Measurements from ENCODE around the gene OR10H5. TPM values are rescaled to one million over a fixed set of nuclear protein-coding genes. Genes with fewer than 3 reads are reported as not detected.

The OR10H5 gene
- total and polyA plus RNA-seq, 10 of the 15 experiments (the other 5 are each of a cell fraction or from before 2014, with no cell fraction given) = not detected

DNA sequence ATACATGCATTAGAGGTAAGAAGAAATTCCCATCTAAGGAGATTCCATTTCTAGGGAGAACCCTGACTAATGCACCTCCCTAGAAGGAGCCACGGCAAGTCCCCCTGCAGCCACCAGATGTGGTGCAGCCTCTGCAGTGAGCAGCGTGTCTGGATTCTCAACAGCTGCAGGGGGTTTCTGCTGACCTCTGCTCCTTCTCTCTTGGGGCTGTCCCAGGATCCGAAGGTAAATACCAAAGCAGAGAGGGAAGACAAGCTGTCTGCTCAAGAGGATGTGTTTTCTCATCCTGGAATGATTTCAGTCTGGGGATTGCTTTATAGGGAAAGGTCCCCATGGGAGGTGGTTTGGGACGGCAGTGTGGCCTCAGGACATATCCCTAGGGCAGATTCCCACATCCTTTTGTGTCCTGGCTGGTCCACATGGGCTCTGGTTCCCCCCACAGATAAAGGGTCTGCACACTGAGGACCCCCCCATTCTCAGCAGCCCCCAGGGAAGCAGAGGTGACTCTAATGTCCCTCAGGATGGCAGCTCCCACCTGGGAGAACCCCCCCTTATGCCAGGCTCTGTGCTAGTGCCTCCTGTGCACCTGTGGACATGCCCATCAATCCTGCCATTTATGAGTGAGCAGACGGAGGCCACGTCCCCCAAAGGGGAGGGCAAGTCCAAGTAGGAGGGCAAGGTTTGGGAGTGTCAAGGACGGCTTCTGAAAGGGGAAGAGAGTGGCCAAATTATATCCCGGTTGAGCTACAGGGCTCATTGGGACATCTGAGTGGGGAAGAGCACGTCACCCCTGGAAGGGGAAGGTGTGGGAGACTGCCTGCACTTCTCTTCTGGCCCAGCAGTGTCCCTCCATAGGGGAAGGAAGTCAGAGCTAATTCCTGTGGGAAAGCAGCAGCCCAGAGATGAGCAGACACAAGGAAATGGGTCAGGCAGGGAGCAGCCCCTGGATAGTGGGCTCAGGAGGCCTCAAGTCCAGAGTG lies 10.2 kb upstream of the OR10H5 start:
- in situ Hi-C loops (cut with MboI) = loop anchor here (5.0 kb wide), 1 partner anchor 105 kb away; the partner anchor contains the start of gene CYP4F12

More for the DNA sequence above, 10.2 kb upstream of the OR10H5 start:
- no TSS peak for BruUV-seq (replicated peaks)
- Histone ChIP-seq H3K4me1 (ENCODE audit: control insufficient read depth, insufficient read depth, low read length) (no peaks in the 10 kb centered on the region), H3K4me2 (ENCODE audit: control insufficient read depth, insufficient read depth) (no peak overlapping the region), H3K27me3 (replicated peaks in 1 of 2; ENCODE audit: control insufficient read depth in 2 of 2, insufficient read depth in 2 of 2, low read length in 1 of 2) (no peaks in the 10 kb centered on the region), H3K27ac (ENCODE audit: control insufficient read depth, insufficient read depth) (no peak overlapping the region), H4K20me1 (ENCODE audit: control insufficient read depth, insufficient read depth) (no peaks in the 10 kb centered on the region), H3K9ac (ENCODE audit: control insufficient read depth, insufficient read depth, low read length) (no peak overlapping the region), H3K9me3 (replicated peaks; ENCODE audit: control insufficient read depth, insufficient read depth, low read length) (no peaks in the 10 kb centered on the region), H3K4me3 (no peak overlapping the region), H3K79me2 (ENCODE audit: control insufficient read depth, insufficient read depth, low read length) (no peaks in the 10 kb centered on the region), H3K36me3 (ENCODE audit: control insufficient read depth in 2 of 2, insufficient read depth in 2 of 2, low read length in 1 of 2) (no peaks in the 10 kb centered on the region), H2AFZ (ENCODE audit: control insufficient read depth, low read depth, low read length) (no peak overlapping the region)
- no peak for FAIRE-seq
- ATAC-seq = no peak
- intact Hi-C loops (cut with micrococcal nuclease; ENCODE audit: unreplicated experiment) = loop anchor here (5.0 kb wide), 1 partner anchor 100 kb away; no protein-coding TSS in a partner anchor
- TF ChIP-seq RFX5 (IDR thresholded peaks at IDR 0.05; ENCODE audit: low read depth, low read length) (no peak), YBX1 (IDR thresholded peaks at IDR 0.05) (no peak), MYC (IDR thresholded peaks at IDR 0.05; ENCODE audit: insufficient read depth, insufficient read length, insufficient replicate concordance, low read length, severe bottlenecking) (no peak), STAT3 (IDR thresholded peaks at IDR 0.05; ENCODE audit: low read depth, low read length) (no peak), TCF7 (IDR thresholded peaks at IDR 0.05; ENCODE audit: borderline replicate concordance) (no peak), BCLAF1 (IDR thresholded peaks at IDR 0.05) (no peak), ZNF207 (IDR thresholded peaks at IDR 0.05; ENCODE audit: borderline replicate concordance) (no peak), POU2F2 (IDR thresholded peaks at IDR 0.05; ENCODE audit: borderline replicate concordance, low read depth, low read length) (no peak), KDM1A (IDR thresholded peaks at IDR 0.05; ENCODE audit: borderline replicate concordance) (no peak), ZNF274 (IDR thresholded peaks at IDR 0.05; ENCODE audit: insufficient read depth, insufficient read length) (no peak), TARDBP (IDR thresholded peaks at IDR 0.05; ENCODE audit: borderline replicate concordance) (no peak), RELA (IDR thresholded peaks at IDR 0.05; ENCODE audit: borderline replicate concordance, partially characterized antibody) (no peak), RAD21 (IDR thresholded peaks at IDR 0.05; ENCODE audit: insufficient read depth, low read depth, low read length) (no peak), CREM (IDR thresholded peaks at IDR 0.05; ENCODE audit: low read depth) (no peak), SPI1 (IDR thresholded peaks at IDR 0.05; ENCODE audit: borderline replicate concordance, insufficient read depth, low read depth, low read length) (no peak), PML (IDR thresholded peaks at IDR 0.05; ENCODE audit: low read length) (no peak), ZSCAN29 (IDR thresholded peaks at IDR 0.05) (no peak), NFIC (IDR thresholded peaks at IDR 0.05; ENCODE audit: low read depth, low read length) (no peak)
- TF ChIP-seq, protein P1, sequence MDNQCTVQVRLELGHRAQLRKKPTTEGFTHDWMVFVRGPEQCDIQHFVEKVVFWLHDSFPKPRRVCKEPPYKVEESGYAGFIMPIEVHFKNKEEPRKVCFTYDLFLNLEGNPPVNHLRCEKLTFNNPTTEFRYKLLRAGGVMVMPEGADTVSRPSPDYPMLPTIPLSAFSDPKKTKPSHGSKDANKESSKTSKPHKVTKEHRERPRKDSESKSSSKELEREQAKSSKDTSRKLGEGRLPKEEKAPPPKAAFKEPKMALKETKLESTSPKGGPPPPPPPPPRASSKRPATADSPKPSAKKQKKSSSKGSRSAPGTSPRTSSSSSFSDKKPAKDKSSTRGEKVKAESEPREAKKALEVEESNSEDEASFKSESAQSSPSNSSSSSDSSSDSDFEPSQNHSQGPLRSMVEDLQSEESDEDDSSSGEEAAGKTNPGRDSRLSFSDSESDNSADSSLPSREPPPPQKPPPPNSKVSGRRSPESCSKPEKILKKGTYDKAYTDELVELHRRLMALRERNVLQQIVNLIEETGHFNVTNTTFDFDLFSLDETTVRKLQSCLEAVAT (IDR thresholded peaks at IDR 0.05) = no peak
- TF ChIP-seq, protein P2, sequence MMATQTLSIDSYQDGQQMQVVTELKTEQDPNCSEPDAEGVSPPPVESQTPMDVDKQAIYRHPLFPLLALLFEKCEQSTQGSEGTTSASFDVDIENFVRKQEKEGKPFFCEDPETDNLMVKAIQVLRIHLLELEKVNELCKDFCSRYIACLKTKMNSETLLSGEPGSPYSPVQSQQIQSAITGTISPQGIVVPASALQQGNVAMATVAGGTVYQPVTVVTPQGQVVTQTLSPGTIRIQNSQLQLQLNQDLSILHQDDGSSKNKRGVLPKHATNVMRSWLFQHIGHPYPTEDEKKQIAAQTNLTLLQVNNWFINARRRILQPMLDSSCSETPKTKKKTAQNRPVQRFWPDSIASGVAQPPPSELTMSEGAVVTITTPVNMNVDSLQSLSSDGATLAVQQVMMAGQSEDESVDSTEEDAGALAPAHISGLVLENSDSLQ (IDR thresholded peaks at IDR 0.05) = no peak
- no peak for DNase-seq (ENCODE audit: low read depth, low spot score)
- ChIA-PET POLR2A (no interaction called here), SMC1A (ENCODE audit: uncharacterized antibody, unreplicated experiment) (no interaction called here), RAD21 (ENCODE audit: unreplicated experiment) (no interaction called here), CTCF (no interaction called here)
- 3% methylated on average over 9 of the region's 9 CpGs for WGBS (ENCODE audit: insufficient coverage, insufficient replicate concordance, low lambda C conversion rate, missing lambda C conversion rate)
